Activated naive CD4-positive, alpha-beta T cell treated with anti-CD3 and anti-CD28 coated beads, Interleukin-2, amount 50 U/mL, for 24 hours (primary cell): ENCODE results near the gene ALKBH3.

Source experiments
- H3K27ac Mint-ChIP-seq: one replicate; pipeline ENCODE4 v1.8.0; 2021; ENCODE audit warnings: mild to moderate bottlenecking, mixed read lengths
- H3K27me3 Mint-ChIP-seq: one replicate; pipeline ENCODE4 v1.8.0; 2021; ENCODE audit warnings: mixed read lengths
- H3K36me3 Mint-ChIP-seq: one replicate; pipeline ENCODE4 v1.8.0; 2021; ENCODE audit warnings: mixed read lengths
- H3K4me1 Mint-ChIP-seq: one replicate; pipeline ENCODE4 v1.8.0; 2021; ENCODE audit warnings: mixed read lengths
- H3K4me3 Mint-ChIP-seq: one replicate; pipeline ENCODE4 v1.8.0; 2021; ENCODE audit warnings: mild to moderate bottlenecking, mixed read lengths
- H3K9me3 Mint-ChIP-seq: one replicate; pipeline ENCODE4 v1.8.0; 2021; ENCODE audit warnings: mixed read lengths

The ALKBH3 gene

DNA sequence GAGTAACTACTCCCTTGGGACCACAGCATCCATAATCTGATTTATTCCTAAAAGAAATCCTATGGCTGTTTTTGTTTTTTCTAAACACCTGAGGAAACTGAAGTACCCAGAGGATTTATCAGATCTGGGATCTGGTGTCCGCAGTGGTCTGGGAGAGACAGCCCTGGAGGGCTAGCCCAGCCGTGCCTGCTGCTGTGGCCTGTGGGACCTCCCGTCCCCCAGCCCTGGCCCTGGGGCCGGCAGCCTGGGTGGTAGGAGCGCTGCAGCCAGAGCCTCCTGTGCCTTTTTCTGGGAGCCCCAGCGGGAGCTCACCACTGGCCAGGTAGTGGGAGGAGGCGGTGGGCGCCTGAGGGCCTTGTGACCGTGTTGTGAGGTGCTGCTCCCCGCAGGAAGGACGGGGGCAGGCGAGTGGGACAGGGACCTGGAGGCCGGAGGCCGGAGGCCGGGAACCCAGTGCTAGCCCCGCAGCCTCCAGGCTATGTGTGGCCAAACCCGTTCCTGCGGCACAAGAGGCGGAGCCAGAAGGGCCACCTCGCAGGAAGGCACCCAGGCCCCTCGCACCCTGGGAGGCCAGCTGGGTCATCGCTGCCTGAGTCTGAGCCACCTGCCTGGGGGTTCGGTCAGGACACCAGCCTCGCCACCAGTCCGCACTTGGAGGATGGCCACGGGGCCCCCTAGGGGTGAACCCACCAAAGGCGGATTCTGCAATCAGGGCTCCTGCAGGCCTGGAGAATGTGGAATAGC, 43.7 kb downstream of the ALKBH3 start:
- Mint-ChIP-seq H3K4me1 (peaks cover 5% of the 10 kb centered on the region), H3K27ac (no peak overlapping the region), H3K9me3 (no peaks in the 10 kb centered on the region), H3K4me3 (no peak overlapping the region), H3K27me3 (no peaks in the 10 kb centered on the region), H3K36me3 (peaks cover 10% of the 10 kb centered on the region)

DNA sequence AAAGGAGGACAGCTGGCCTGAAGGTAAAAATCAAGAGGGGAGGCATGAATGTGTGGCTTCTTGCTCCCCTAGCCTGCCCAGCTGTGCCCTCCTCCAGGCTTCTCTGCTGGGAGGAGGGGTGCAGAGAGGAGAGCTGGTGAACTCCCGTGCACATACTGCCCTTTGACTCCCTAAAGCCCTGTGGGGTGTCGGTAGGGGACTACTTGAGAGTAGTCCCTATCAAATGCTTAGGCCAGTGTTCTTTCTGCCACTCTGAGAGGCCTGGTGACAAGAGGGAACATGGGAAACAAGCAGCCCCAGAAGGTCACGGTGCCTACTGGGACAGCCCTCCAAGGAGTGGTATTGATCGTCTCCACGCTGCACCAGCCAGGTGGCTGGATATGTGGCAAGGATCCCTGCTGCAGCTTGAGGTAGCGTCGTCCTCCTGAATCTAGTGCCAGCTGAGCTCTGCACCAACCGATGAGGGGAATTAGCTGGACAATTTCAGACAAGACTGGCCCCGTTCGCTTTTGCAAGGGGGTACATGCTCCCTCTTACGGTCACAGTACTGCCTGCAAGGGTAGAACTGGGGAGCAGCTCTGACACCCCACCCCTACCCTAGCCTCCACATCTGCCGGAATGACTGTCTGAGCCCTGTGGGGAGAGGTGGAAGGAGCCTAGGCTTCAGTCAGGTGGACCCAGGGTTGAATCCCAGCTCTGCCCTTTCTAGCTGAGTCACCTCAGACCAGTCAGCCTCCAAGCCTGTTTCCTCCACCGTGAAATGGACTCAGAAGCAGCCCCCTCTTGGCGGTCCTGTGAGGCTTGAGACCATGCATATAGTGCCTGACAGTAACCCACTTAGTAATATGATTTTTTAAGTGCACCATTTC, 44.7 kb downstream of the ALKBH3 start:
- Mint-ChIP-seq H3K36me3 (peaks cover 8% of the 10 kb centered on the region), H3K27ac (no peak overlapping the region)

DNA sequence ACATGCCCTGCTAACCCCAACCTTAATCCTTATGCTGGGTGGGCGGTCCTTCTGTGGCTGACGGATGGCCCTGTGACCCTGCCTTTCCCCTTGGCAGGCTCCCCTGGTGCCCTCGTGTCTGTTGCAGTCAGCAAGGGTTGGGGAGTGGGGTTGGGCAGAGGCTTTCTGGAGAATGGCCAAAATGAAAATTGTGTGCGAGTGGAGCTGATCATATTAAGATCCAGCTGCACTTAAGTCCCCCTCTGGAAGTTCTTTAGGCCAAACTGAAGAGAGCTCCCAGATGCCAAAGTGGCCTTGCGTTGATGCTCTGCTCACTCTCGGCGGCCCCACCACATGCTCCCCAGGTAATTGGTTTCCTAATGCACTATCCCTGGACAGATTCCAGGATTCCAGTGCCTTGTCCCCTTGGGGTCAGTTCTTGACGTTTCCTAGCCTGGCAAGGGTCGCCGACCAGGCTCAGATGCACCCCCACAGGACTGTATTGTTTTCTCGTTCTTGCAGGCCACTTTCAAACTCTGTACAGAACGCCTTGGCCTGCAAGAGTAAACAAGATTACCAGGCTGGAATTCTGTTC, 45.4 kb downstream of the ALKBH3 start:
- Mint-ChIP-seq H3K9me3 (no peaks in the 10 kb centered on the region), H3K4me3 (no peak overlapping the region), H3K27me3 (no peaks in the 10 kb centered on the region), H3K4me1 (peaks cover 8% of the 10 kb centered on the region), H3K36me3 (peaks cover 4% of the 10 kb centered on the region), H3K27ac (no peak overlapping the region)

More for the DNA sequence above, 44.7 kb downstream of the ALKBH3 start:
- Mint-ChIP-seq H3K9me3 (no peaks in the 10 kb centered on the region), H3K4me3 (no peak overlapping the region), H3K27me3 (no peaks in the 10 kb centered on the region), H3K4me1 (peaks cover 5% of the 10 kb centered on the region)

DNA sequence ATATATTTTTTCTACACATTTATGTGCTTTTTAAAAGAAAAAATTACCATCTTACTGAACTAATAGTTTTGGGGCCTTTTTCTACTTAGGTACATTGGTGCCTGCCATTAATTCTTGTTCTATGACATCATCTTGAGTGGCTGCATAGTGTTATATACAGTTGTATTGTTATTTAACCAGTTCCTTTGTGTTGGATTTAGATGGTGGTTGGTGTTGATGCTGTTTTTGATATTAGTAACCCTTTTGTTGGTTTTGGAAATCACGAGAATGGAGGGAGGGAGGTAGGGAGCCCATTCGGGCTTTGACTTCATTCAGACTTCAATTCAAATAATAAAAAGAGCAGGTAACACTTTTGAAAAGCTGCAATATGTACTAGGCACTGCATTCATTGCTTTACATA, 46.4 kb downstream of the ALKBH3 start:
- Mint-ChIP-seq H3K27ac (no peak overlapping the region), H3K4me3 (no peak overlapping the region), H3K4me1 (peaks cover 8% of the 10 kb centered on the region), H3K27me3 (no peaks in the 10 kb centered on the region), H3K9me3 (no peaks in the 10 kb centered on the region), H3K36me3 (peaks cover 3% of the 10 kb centered on the region)

DNA sequence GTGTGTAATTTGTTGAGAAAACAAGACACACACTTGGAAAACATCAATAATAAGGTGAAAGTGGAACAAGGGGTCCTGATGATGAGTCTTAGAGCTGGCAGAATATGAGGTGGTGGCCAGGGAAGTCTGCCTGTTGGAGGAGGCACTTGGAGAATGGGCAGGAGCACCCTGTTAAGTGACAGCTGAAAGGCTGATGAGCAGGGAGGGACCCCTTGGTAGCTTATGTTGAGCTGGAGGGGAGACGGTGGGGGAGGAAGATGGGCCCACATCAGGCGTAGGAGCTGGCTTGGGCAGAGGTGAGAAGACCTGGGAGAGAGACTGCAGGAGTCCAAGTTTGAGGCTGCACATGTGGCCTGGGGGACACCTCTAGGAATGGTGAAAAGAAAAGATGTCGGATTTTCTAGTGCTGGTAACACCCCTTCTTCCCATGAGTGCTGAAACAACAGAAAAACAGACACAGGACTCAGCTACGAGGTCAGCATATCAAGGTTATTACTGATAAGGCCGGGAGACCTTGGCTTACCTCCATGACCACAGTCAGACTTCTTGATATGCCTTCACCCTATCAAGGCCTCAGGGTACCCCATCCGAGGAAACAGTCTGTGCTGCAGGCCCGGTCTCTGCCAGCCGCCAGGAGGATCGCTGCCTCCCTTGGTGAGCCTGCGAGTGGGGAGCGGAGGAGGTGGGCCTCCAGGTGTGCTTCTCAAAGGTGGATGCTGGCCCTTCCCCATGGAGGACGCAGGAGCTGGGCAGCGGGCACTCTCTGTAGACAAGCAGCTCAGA, 47.5 kb downstream of the ALKBH3 start:
- Mint-ChIP-seq H3K9me3 (no peaks in the 10 kb centered on the region), H3K4me1 (peaks cover 8% of the 10 kb centered on the region), H3K27me3 (no peaks in the 10 kb centered on the region), H3K36me3 (peaks cover 3% of the 10 kb centered on the region), H3K4me3 (no peak overlapping the region), H3K27ac (no peak overlapping the region)

DNA sequence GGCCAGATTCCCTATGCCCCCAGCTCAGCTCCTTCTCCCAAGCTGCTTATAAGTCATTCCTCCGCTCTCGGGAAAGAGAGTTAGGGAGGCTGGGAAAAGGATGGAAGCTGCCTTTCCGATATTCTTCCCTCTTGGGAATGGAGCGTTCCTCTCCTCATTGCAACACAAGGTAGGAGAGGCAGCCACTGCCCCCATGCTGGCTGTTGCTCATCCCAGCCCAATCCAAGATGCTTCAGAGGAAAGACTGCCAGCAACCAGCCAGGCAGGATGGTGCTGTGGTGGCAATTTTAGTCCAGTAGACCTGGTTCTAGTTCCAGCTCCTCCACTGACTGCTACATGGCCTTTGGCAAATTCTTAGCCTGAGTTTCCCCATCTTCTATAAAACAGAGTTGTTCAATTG, 48.1 kb downstream of the ALKBH3 start:
- Mint-ChIP-seq H3K36me3 (peaks cover 3% of the 10 kb centered on the region), H3K27me3 (no peaks in the 10 kb centered on the region), H3K4me1 (peaks cover 8% of the 10 kb centered on the region), H3K4me3 (no peak overlapping the region), H3K9me3 (no peaks in the 10 kb centered on the region), H3K27ac (no peak overlapping the region)

DNA sequence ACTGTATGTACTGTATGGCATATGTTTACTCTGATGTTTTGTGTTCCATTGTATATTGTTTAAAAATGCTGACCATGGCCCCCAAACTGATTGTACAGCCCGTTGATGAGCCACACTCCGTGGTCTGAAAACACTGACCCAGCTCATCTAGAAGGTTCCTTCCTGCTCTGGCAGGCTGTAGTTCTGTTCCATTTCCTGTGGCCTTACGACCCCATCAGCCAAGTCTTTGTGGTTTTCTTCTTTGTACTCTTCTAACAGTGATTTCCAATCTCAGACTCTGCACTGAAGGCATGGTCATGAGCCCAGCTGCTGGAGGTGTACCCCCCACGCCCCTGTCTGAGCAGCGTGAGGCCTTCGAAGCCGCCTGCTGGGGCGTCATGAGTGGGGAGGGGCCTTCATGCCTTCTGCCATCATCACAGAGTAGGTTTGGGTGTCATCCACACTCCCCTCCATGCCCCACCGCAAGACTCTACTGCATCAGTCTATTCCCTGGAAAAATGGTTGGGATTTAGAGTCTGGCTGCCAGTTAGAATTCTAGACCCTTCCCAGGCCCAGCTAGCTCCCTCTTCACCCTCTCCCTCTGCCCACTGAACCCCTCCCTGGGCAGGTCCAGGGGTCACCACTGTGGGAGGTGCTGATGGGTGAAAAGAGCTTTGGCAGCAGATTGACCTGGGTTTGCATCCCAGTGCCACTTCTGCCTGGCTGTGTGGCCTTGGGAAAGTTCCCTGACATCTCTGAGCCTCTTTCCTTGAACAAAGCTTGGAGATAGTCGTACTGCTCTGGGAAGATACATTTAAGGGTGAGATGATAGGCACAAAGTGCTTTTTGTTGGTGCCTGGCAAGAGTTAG, 50.5 kb downstream of the ALKBH3 start:
- Mint-ChIP-seq H3K9me3 (no peaks in the 10 kb centered on the region), H3K27ac (no peak overlapping the region), H3K4me3 (no peak overlapping the region), H3K36me3 (peaks cover 2% of the 10 kb centered on the region), H3K27me3 (peaks cover 3% of the 10 kb centered on the region), H3K4me1 (peaks cover 8% of the 10 kb centered on the region)

DNA sequence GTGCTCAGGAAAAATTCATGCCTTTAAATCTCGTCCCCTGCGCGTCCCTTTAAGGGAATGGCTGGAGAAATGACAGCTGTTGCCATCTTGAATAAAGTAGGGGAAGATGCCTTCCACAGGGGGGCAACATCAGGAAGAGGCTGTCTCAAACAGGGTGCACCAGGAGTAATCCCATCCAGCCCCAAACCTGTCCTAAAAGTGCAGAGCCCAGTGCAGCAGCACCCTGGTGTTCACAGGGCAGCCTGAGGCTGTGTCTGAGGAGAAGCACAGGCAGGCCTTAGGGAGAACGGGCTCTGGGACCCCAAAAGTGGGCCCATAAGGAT, 51.0 kb downstream of the ALKBH3 start:
- Mint-ChIP-seq H3K4me3 (no peak overlapping the region), H3K36me3 (no peaks in the 10 kb centered on the region), H3K27ac (no peak overlapping the region)

DNA sequence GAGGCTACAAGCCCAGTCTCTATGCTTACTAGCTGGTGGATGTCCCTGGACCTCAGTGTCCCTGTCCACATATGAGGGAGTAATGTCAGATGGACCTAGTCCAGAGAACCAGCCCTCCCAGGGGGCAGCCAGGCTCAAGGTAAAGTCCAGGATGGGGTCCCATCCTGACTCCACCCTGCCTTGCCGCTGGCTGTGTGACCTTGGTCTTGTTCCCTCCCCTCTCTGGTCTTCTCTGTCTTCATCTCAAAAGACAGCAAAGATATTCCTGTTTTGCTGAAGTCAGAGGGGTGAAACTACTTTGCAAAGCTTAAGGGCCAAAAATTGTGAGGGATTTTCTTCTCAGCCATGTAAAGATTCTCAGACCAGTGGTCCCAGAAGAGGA, 52.6 kb downstream of the ALKBH3 start:
- peaks cover 11% of the 10 kb centered on the region for H3K27me3 Mint-ChIP-seq
- H3K9me3 Mint-ChIP-seq: no peaks in the 10 kb centered on the region
- peaks cover 8% of the 10 kb centered on the region for H3K4me1 Mint-ChIP-seq
- H3K36me3 Mint-ChIP-seq: no peaks in the 10 kb centered on the region
- no peak overlapping the region for H3K4me3 Mint-ChIP-seq
- H3K27ac Mint-ChIP-seq: no peak overlapping the region

More for the DNA sequence above, 51.0 kb downstream of the ALKBH3 start:
- Mint-ChIP-seq H3K27me3 (peaks cover 4% of the 10 kb centered on the region), H3K9me3 (no peaks in the 10 kb centered on the region), H3K4me1 (peaks cover 8% of the 10 kb centered on the region)

DNA sequence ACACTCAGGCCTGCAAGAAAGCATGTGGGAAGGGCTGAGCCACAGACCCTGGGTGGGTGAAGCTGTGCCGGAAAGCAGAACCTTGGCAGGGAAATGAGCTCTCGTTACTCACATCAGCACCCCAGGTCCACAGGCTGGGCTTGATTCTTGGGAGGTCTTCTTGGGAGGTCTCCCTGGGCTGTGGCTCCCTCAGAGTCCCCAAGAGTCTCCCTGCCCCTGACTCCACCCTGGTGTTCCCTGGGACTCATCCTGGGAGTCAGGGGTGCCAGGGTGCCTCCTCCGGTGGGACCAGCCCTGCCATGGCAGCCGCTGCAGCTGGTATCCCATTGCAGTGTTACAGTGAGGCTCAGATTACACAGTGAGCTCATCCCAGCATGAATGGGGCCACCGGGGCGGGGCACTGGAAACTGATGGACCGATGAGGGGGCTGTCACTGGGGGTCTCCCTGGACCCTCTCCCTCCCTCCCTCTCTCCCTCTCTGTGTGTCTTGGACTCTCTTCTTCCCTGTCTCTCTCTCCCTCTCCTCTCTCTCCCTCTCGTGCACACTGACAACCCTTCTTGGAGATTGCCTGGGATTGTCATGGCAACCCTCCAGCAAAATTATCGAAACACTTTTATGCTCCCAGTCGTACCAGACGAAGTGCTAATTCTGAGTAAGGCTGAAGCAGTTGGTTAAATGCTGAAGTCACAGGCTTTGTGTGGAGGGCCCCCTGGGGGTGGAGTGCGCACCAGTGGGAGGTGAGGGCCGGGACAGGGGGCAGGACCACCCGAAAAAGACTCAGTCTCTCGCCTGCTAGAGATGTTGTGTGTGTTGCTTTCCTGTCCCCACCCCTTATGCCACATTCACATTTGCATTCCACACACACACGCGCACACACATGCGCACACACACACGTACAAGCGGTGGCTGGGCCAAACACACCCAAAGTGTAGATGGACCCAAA, 53.2 kb downstream of the ALKBH3 start:
- Mint-ChIP-seq H3K4me3 (no peak overlapping the region), H3K27ac (no peak overlapping the region), H3K27me3 (peaks cover 11% of the 10 kb centered on the region), H3K36me3 (no peaks in the 10 kb centered on the region), H3K9me3 (no peaks in the 10 kb centered on the region), H3K4me1 (peaks cover 8% of the 10 kb centered on the region)

DNA sequence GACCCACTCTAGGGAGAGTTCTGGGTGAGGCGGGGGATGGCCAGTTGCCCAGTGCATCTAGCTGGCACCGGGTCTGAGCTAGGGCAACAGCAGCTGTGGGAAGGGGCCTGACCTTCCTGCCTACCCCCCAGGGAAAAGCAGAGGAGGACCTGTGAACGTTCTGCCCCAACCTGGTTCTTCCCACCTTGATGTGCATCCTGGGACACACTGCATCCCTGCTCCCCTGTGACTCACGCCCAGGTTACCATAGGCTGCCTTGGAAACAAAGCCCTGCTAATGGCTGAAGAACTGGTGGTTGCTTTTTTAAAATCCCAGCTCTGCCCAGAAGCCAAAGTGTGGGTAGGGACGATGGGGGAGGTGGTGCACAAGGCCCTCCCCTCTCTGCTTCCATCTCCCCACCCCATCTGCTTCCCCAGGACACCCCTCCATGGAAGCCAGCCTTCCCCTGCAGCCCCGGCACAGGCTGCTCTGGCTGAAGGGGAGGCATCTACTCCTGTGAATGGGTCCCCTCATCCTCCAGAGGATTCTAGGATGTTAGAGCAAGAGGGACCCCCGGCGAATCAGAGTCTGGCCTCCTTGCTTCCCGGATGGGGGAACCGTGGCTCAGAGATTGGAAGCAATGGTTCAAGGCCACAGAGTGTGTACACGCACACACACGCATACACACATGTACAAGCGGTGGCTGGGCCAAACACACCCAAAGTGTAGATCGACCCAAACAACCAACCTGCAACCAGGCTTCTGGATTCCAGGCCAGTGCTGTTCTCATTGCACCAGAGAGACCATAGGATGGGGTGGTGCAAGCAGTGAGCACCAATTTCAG, 54.2 kb downstream of the ALKBH3 start:
- Mint-ChIP-seq H3K36me3 (no peaks in the 10 kb centered on the region), H3K4me1 (peaks cover 8% of the 10 kb centered on the region), H3K27ac (no peak overlapping the region), H3K9me3 (no peaks in the 10 kb centered on the region), H3K27me3 (peaks cover 13% of the 10 kb centered on the region), H3K4me3 (no peak overlapping the region)

DNA sequence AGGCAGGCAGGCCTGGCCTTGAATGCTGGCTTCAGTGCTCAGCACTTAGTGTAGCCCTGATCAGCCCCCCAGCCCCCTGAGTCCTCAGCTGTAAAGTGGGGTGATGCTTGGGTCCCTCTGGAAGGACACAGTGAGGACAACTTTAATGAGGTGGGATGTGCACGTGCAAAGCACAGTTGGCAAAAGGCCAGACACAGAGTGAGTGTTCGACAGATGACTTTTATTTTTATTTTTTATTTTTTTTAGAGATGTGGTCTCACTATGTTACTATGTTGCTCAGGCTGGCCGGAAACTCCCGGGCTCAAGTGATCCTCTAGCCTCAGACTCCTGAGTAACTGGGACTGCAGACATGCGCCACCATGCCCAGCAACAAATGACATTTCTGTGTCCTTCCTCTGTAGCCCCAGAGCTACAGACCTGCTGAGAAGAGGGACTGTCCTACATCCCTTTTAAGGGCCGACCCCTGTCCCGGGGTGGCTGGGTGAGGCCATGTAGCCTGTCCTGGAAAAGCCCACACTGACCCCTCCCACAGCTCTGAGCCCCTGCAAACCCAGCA, 54.9 kb downstream of the ALKBH3 start:
- Mint-ChIP-seq H3K27ac (no peak overlapping the region), H3K9me3 (no peaks in the 10 kb centered on the region), H3K36me3 (no peaks in the 10 kb centered on the region), H3K4me1 (peaks cover 6% of the 10 kb centered on the region), H3K4me3 (no peak overlapping the region), H3K27me3 (peaks cover 14% of the 10 kb centered on the region)

DNA sequence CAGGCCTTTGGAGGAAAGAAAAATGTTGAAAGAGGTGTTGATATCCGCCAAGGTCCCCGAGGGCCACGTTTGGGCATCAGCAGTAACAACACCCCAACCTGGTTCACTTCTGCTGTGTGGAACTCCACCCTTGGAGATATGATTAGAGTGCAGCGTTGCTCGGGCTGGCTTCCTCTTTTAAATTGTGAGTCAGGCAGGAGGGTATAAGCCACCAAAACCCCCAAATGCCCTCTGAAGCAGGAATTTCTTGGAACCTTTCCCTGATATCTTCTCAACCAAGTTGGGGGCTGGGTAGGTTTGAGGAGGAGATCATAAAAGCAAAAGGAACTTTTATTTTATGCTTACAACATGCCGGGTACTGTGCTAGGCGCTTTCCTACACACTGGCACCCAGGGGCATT, 55.4 kb downstream of the ALKBH3 start:
- Mint-ChIP-seq H3K9me3 (no peaks in the 10 kb centered on the region), H3K4me3 (no peak overlapping the region), H3K27me3 (peaks cover 19% of the 10 kb centered on the region)

More for the DNA sequence above, 55.4 kb downstream of the ALKBH3 start:
- Mint-ChIP-seq H3K4me1 (peaks cover under 1% of the 10 kb centered on the region), H3K36me3 (no peaks in the 10 kb centered on the region), H3K27ac (no peak overlapping the region)
